Transverse colon (tissue), 4 donors: ENCODE data around the gene CYP1A2. TPM values are rescaled to one million over a fixed set of nuclear protein-coding genes. Genes with fewer than 3 reads are reported as not detected.

Source experiments
- DNase-seq: peaks from one replicate; pipeline ENCODE4 v3.0.0-alpha.2; 2019
- H3K27ac ChIP-seq, 4 donors: fragments of 200-600 bp; sonication (generic); 2 replicates each; pipeline ENCODE4 v1.5.1; 2016 to 2018; ENCODE audit warnings: inconsistent platforms in 4 of 4
- H3K27me3 ChIP-seq: fragments of 200-600 bp; sonication (generic); 2 replicates; pipeline ENCODE4 v1.5.1; 2017; ENCODE audit warnings: inconsistent platforms
- H3K36me3 ChIP-seq, 4 donors: fragments of 200-600 bp; sonication (generic); 2 replicates each; pipeline ENCODE4 v1.5.1; 2017 to 2019; ENCODE audit warnings: inconsistent platforms in 4 of 4
- H3K4me1 ChIP-seq, 4 donors: fragments of 200-600 bp; sonication (generic); 2 replicates each; pipeline ENCODE4 v1.5.1; 2017 to 2020; ENCODE audit warnings: inconsistent platforms in 4 of 4
- H3K4me3 ChIP-seq, 4 donors: fragments of 200-600 bp; sonication (generic); 1 replicate in 1 of 4; 2 replicates in 3 of 4; pipeline versions ENCODE4 v1.5.1 to v1.6.1; 2017 to 2019; ENCODE audit warnings: inconsistent platforms in 4 of 4
- H3K9me3 ChIP-seq, 2 donors: fragments of 200-600 bp; sonication (generic); 2 replicates each; pipeline ENCODE4 v1.5.1; 2017 to 2019; ENCODE audit warnings: inconsistent platforms in 2 of 2
- CTCF ChIP-seq, 5 experiments: fragments of 200-600 bp in 3 of 5; fragments of 450-650 bp in 2 of 5; sonication (generic) in 3 of 5; IDR thresholded peaks; 1 replicate in 2 of 5; 2 replicates in 3 of 5; pipeline ENCODE4 v1.5.1; 2016 to 2017; ENCODE audit warnings: antibody characterized with exemption in 5 of 5, inconsistent platforms in 3 of 5, mild to moderate bottlenecking in 2 of 5, moderate library complexity in 1 of 5
- EP300 ChIP-seq: sonication (generic); formaldehyde crosslinking; IDR thresholded peaks from one replicate; pipeline ENCODE4 v1.6.1; 2017; ENCODE audit warnings: antibody characterized with exemption, low read depth
- POLR2A ChIP-seq: fragments of 450-650 bp; IDR thresholded peaks from one replicate; pipeline ENCODE4 v1.6.1; 2016; ENCODE audit warnings: antibody characterized with exemption, mild to moderate bottlenecking, moderate library complexity
- POLR2AphosphoS5 ChIP-seq, 3 donors: sonication (generic); formaldehyde crosslinking; IDR thresholded peaks; one replicate each; pipeline ENCODE4 v1.6.1; 2016; ENCODE audit warnings: antibody characterized with exemption in 3 of 3
- WGBS, 2 donors: methylation state at CpG; one replicate each; pipeline ENCODE4 v1.1.5; 2018; ENCODE audit warnings: low coverage in 1 of 2; 5-methylcytosine and 5-hydroxymethylcytosine counted together
- in situ Hi-C, 4 donors: fragments of 200-750 bp; cut with MboI; loops; one replicate each; pipeline versions ENCODE4 v1.15.0 to v1.15.1; 2017; ENCODE audit warnings: low sequenced_read_pairs in 3 of 4, low pct_ligation_motif_present in 1 of 4, low pct_unique_long_range_greater_than_20kb in 1 of 4
- intact Hi-C: fragments of 100-400 bp; cut with DNase I; formaldehyde crosslinking; loops from one replicate; pipeline ENCODE4 v1.15.1; 2023; ENCODE audit warnings: low total_unique reads
- total RNA-seq, 4 donors: library from RNA; depleted of rRNA; stranded (reverse); fragments of >200 nt; gene quantifications; one replicate each; pipeline ENCODE4 v1.1.0, GENCODE V29; 2016

The CYP1A2 gene
- total RNA-seq, 4 donors from 2014 or later = not detected

DNA sequence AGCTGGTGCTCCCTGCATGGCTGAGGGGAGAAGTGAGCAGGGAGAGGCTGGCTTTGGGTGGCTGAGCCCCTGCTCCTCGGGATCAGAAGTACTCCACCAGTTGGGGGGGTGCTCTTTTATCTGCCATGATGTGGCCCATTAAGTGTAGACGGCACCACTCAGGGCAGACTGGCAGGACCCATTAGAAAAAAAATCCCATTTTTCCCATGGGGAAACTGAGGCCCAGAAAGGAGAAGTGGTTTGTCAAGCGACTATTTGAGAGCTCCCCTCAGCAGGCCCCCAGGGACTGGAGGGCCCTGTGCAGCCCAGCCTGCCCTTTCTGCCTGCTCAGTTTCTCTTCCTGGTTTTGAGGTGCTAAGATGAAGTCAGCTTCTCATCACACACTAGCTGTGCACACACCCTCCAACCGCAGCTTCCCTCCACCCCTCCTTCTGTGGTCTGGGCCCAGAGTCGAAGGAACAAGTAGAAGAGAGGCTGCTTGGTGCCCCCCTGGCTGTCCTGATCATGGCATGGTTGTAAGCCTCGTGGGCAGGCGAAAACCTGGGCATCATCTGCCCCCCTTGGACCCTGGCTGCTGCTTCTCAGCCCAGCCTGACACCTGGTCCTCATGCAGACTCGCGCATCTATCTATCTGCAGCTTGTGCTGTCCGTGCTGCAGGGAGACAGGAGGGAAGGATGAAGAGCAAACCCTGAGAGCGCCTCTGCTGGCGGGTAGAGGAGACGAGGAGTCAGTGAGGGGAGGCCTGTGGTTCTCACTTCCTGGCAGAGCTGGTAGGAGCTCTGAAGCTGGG is 38.8 kb downstream of the CYP1A2 start:
- intact Hi-C loops = no loop called here
- WGBS, 2 donors = 0 to 34% methylated on average over 1 to 13 of the region's 13 CpGs
- Histone ChIP-seq H3K27ac (peak overlapping the region; percentile 84 to 92 (median 86)), H3K4me1 (peaks cover 64 to 98% (median 81%) of the 10 kb centered on the region in 4 donors), H3K4me3 (peak overlapping the region in 1 of 4 donors; percentile 6), H3K9me3 (no peaks in the 10 kb centered on the region), H3K27me3 (no peaks in the 10 kb centered on the region), H3K36me3 (no peaks in the 10 kb centered on the region)
- DNase-seq = peak; percentile 88
- TF ChIP-seq POLR2AphosphoS5 (IDR thresholded peaks at IDR 0.05) (peak in 2 of 3 donors; percentile 18 to 31), EP300 (no peak), POLR2A (peak; percentile 13), CTCF (IDR thresholded peaks at IDR 0.05) (peak; percentile 42 to 77 (median 56))
- in situ Hi-C loops = no loop called here

DNA sequence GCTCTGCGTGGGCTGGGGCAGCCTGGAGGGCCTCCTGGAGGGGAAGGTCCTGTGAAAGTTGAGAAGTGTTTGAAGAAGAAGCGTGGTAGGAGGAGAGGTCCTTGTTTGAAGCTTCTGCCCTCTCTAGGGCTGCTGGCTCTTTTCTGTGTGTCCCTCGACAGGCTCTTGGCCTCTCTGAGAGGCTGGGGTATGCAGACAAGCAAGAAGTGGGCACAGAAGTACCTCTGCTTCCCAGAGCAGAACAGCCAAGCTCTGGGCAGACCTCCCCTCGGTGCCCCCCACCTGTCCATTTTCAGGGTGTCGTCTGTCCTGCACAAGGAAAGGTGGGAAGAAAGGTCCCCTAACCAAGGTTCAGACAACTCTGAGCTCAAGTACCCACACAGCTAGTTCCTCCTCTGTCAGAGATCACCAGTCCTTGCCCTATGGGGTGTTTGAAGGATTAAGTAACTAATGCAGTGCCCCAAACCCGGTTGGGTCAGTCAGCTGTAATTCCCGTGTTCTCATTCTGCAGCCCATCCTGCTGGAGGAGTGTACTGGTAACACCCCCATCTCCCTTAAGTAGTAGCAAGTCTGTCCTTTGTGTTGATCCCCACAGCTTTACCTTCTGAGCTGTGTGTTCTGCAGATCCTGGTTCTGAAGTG is 39.5 kb downstream of the CYP1A2 start:
- 41% methylated on average over 7 of the region's 7 CpGs; no CpG with 5 or more reads in 1 of the 2 donors for WGBS, 2 donors
- H3K27me3 ChIP-seq = no peaks in the 10 kb centered on the region
- in situ Hi-C loops (no loop called here), intact Hi-C loops (no loop called here)
- peaks cover 63 to 100% (median 81%) of the 10 kb centered on the region in 4 donors for H3K4me1 ChIP-seq
- no peak for TF ChIP-seq POLR2AphosphoS5 (IDR thresholded peaks at IDR 0.05)
- peak in 1 of 5 experiments; percentile 10 for TF ChIP-seq CTCF (IDR thresholded peaks at IDR 0.05)
- TF ChIP-seq POLR2A = peak; percentile 3
- TF ChIP-seq EP300 = no peak
- H3K9me3 ChIP-seq = no peaks in the 10 kb centered on the region
- peak overlapping the region in 1 of 4 donors; percentile 4 for H3K4me3 ChIP-seq
- H3K27ac ChIP-seq = peak overlapping the region; percentile 84 to 92 (median 86)
- no peaks in the 10 kb centered on the region for H3K36me3 ChIP-seq
- DNase-seq = no peak

- intact Hi-C loops = no loop called here
- H3K9me3 ChIP-seq = no peaks in the 10 kb centered on the region
- in situ Hi-C loops = no loop called here
- DNase-seq = peak; percentile 61
- H3K4me3 ChIP-seq = peak overlapping the region in 1 of 4 donors; percentile 32
- H3K4me1 ChIP-seq = peaks cover 61 to 100% (median 78%) of the 10 kb centered on the region in 4 donors
- no peak for TF ChIP-seq CTCF (IDR thresholded peaks at IDR 0.05)
- TF ChIP-seq POLR2AphosphoS5 (IDR thresholded peaks at IDR 0.05) = peak in 1 of 3 donors; percentile 8
- no peak for TF ChIP-seq POLR2A
- whole genome bisulfite sequencing, 2 donors = 42% methylated on average over 9 of the region's 9 CpGs; no CpG with 5 or more reads in 1 of the 2 donors
- no peaks in the 10 kb centered on the region for H3K27me3 ChIP-seq
- no peaks in the 10 kb centered on the region for H3K36me3 ChIP-seq
- peak overlapping the region; percentile 84 to 92 (median 86) for H3K27ac ChIP-seq
Measured at GRCh38 chr15:74788683-74789151, 40.1 kb downstream of the CYP1A2 start.

GRCh38 chr15:74789171-74789631 is 40.6 kb downstream of the CYP1A2 start:
- H3K27ac ChIP-seq = peak overlapping the region; percentile 84 to 92 (median 86)
- in situ Hi-C loops = no loop called here
- TF ChIP-seq POLR2A (no peak), POLR2AphosphoS5 (IDR thresholded peaks at IDR 0.05) (peak in 2 of 3 donors; percentile 18 to 57)
- H3K4me1 ChIP-seq = peaks cover 57 to 96% (median 73%) of the 10 kb centered on the region in 4 donors
- WGBS, 2 donors = 26% methylated on average over 9 of the region's 14 CpGs; no CpG with 5 or more reads in 1 of the 2 donors
- H3K4me3 ChIP-seq = peak overlapping the region in 1 of 4 donors; percentile 32
- no peaks in the 10 kb centered on the region for H3K36me3 ChIP-seq
- H3K9me3 ChIP-seq = no peaks in the 10 kb centered on the region
- intact Hi-C loops = no loop called here
- DNase-seq = peak; percentile 89
- no peaks in the 10 kb centered on the region for H3K27me3 ChIP-seq
